IPS DF 19.7 (cell line): ENCODE results near the gene SPDYE5.
"Not testable (repeated sequence)": the region's sequence is repeated elsewhere in the genome, so short reads cannot be mapped to it uniquely, and the experiment has no call there.

Experiments
- DNase-seq: peaks from one replicate; pipeline ENCODE4 v3.0.0-alpha.2; 2013; ENCODE audit warnings: low read depth, low spot score

SPDYE5 gene, protein sequence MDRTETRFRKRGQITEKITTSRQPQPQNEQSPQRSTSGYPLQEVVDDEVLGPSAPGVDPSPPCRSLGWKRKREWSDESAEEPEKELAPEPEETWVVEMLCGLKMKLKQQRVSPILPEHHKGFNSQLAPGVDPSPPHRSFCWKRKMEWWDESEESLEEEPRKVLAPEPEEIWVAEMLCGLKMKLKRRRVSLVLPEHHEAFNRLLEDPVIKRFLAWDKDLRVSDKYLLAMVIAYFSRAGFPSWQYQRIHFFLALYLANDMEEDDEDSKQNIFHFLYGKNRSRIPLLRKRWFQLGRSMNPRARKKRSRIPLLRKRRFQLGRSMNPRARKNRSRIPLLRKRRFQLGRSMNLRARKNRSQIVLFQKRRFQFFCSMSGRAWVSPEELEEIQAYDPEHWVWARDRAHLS

DNA sequence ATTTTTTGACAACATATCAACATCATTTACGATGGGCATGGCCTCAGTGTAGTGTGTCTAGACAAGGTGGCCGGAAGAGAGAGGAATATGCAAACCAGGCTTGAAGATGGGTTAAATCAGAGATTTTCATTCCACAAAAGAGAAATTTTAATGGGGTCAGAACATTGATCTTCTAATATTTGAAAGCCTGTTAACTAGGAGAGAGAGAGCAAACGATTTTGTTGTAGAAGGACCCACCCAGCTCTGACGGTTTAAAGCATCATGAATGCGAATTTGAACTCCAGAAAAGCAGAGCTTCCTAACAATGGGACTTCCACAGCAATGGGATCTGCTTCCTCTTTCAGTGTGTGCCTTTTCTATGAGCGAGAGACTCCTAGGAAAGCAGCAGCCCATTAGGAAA is at the start of gene SPDYE5:
TSS of gene SPDYE5 (plus strand) at position 301 of the 400 bp plus-strand sequence. CDS start 1,728 bp downstream, outside the sequence.
- not testable (repeated sequence) for DNase-seq

GRCh38 chr7:75442465-75443111 is 49.5 kb upstream of the SPDYE5 start:
- not testable (repeated sequence) for DNase-seq

GRCh38 chr7:75449946-75450345 is 42.2 kb upstream of the SPDYE5 start:
- not testable (repeated sequence) for DNase-seq

DNA sequence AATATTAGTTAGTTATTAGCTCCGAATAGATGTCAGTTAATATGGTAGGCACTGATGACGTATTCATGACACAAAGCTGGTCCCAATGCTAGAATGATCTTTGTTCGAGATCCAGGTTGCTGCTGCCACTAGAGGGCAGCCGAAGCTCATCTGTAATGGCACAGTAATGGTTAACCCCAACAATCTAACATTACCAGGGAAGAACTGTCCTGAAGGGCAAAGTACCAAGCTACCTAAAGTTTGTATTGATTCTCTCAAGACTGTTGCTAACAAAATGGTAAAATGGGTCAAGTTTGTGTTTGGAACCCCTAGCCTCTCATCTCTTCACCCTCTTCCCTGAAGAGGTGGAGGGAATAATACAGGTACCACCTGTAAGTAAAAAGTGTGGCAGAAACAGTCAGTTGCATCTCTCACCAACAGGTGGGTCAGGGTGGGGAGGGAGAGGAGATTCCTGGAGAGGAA is 39.6 kb upstream of the SPDYE5 start:
- not testable (repeated sequence) for DNase-seq

DNA sequence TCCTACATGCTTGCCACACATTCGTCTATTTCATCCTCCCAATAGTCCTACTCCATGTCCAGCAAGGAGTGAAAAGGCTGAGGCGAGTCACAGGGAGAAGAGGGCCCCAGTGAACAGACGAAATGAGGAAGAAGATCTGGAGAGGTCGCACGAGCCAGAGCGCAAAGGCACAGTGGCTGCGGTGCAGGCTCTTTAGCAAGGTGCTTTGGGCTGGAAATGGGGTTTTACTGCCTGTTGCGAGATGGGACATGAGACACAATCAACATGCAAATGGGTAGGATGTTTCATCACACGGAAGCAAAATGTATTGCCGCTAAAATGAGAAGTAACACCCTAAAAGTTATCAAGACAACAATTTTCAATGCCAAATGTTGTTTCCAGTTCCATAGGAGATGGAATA is 35.7 kb upstream of the SPDYE5 start:
- not testable (repeated sequence) for DNase-seq

- not testable (repeated sequence) for DNase-seq
These were observed 34.1 kb upstream of the SPDYE5 start for GRCh38 chr7:75458034-75458433.

DNA sequence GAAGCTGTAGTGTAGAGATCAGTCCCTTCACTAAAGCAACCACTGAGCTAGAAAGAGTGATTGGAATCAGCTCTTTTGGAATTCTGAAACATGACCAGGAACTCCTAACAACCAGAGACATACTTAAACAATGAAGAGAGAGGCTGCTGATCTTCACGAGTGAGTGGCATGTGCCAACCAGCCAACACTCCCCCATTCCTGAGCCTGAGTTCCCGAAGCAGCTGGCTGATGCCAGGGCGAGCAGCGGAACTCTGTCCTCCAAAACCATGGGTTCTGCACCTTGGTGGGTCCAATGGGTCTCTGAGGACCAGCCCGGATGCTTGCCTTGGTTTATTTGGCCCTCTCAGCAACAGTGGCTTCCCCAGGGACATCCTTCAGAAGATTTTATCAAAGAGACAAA is 31.6 kb upstream of the SPDYE5 start:
- not testable (repeated sequence) for DNase-seq

DNA sequence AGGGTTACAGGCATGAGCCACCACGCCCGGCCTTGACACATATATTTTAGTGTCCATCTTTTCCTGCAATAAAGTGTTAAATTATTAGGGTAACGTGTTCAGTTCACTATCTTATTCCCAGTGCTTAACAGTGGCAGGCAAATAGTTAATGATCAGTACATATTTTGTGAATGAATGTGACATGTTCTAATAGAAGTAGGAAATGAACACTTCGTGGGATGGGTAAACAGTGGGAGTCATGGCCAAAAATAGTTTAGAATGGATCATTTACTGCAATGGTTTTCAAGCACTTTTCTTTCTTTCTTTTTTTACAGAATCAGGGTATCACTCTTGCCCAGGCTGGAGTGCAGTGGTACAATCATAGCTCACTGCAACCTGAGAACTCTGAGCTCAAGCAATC is 22.0 kb upstream of the SPDYE5 start:
- not testable (repeated sequence) for DNase-seq

- not testable (repeated sequence) for DNase-seq
These were observed 14.7 kb upstream of the SPDYE5 start for GRCh38 chr7:75477457-75477856.

DNA sequence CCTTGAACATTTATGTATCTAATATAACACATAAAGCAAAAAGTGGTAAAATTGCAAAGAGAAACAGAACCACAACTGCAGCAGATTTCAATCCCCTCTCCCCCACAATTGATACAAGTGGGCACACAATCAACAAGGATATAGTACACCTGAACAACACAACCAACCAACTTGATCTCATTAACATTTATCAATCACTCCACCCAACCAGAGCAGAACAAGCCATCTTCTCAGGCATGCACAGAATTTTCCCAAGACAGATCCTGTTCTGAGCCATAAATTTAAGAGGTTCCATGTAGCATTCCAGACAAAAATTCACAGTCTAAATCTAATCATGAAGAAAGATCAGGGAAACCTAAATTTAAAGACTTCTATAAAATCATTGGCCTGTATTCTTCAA is 11.8 kb upstream of the SPDYE5 start:
- DNase-seq, result not testable (repeated sequence)

DNA sequence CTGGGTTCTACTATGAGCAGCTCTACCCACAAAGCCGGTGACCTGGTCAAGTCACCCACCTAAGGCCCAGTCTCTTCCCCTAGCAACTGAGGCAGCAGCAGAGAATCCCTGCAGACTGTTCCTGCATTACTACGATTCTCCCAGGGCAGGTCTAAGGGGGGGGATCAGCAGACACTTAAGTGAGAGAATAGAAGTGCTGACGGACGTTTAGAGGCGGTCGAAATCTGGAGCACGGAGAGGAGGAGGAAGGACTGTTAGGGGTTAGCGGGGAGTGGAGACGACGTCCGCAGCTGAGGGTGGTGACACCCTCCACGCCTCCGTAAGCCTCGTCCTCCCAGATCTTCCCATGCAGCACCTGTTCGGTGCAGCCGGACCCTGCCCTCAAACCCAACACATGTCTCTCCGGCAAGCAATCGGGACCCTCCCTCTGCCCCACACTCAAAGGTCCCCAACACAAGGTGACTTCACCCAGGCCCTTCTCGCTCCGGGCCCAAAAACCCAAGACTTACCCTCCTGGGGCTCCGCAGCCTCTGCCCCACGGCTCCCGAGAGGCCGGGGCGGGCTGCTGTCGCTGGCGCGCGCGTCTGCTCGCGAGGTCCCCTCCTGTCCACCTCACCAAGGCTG is 6.7 kb upstream of the SPDYE5 start:
- not testable (repeated sequence) for DNase-seq

DNA sequence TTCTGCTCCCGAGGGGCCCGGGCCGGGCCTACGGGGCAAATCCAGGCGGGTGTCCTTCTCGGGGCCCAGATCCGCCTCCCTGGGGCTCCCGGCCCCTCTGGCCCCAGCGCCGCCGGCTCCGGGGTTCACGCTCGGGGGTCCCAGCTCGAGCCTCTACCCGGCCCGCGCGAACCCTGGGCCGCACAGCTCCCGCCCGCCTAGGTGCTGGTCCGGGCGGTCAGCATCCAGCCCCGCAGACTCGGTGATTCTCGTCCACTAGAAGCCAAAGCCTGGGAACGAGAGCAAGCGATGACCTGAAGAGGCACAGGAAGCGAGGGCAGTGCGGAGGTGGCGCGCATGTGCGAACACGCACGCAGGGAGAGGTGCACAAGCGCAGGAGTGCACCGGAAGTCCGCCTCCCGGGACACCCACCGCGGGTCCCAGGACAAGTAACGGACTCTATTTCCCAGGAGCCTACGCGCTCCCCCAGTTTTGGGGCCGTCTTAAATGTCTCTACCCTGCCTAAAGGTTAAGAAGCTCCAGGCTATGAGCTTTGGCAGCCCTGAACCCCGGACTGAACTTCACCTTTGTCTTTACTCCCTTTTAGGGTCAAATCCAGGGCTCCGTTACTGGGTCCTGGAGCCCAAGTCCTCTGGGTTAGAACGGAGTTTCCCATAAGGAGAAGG is 6.0 kb upstream of the SPDYE5 start, which contains the start of gene POM121C:
TSS of gene POM121C (minus strand) at position 321 of the 665 bp plus-strand sequence. CDS start 44,803 bp downstream, outside the sequence.
- DNase-seq, result peak; percentile 88

- not testable (repeated sequence) for DNase-seq
These were observed 16.9 kb downstream of the SPDYE5 start for GRCh38 chr7:75509033-75509432.

- not testable (repeated sequence) for DNase-seq
These were observed 26.7 kb downstream of the SPDYE5 start for GRCh38 chr7:75518842-75519241.

DNA sequence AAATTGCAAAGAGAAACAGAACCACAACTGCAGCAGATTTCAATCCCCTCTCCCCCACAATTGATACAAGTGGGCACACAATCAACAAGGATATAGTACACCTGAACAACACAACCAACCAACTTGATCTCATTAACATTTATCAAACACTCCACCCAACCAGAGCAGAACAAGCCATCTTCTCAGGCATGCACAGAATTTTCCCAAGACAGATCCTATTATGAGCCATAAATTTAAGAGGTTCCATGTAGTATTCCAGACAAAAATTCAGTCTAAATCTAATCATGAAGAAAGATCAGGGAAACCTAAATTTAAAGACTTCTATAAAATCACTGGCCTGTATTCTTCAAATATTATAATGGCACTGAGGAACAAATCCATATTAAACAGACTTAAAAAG is 29.6 kb downstream of the SPDYE5 start:
- DNase-seq, result not testable (repeated sequence)

GRCh38 chr7:75527224-75527722 is 35.2 kb downstream of the SPDYE5 start:
- not testable (repeated sequence) for DNase-seq

- no peak for DNase-seq
These were observed 39.3 kb downstream of the SPDYE5 start for GRCh38 chr7:75531359-75531821.

GRCh38 chr7:75532639-75533038 is 40.5 kb downstream of the SPDYE5 start:
- DNase-seq, result no peak

DNA sequence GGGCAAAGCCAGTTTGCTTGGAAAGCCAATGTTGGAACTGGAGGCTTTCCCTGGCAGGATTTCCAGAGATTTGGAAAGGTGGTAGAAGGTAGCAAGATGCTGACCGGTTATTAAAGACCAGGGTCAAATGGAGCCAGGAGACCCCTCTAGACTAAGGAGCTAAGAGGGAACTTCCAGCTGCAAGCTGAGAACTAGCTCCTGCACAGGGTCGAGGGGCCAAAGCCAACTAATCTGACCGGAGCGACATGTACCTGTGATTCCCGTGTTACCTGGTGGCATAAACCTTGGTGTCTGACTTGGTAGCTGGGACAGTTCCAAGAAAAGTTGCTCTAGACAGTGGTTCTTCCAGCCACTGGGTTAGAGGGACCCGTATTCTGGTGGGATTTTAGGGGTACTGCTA is 41.8 kb downstream of the SPDYE5 start:
- no peak for DNase-seq

DNA sequence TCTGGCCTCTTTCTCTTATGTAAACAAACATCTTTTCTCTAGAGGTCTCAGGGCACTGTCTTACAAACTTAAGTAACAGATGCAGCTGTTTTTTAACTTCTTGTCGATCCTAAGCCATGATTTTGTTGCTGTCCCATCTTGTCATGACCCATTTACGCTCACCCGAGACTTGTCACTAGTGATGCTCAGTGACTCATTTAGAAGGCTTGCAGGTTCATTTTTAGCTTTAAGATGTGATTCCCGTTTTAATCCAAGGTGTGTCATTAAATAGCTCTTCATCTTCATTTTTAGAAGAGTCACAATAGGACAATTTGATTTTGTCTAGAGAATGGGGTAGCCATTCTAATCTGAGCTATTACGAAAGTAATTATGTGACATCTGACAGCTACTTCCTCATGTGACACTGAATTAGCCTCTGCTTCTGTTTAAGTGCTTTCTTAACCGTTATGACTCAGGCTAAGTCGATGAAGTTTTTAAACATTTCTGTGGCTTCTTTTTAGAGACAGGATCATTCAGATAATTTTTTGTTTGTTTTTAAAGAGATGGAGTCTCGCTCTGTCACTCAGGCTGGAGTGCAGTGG is 42.7 kb downstream of the SPDYE5 start:
- no peak for DNase-seq

GRCh38 chr7:75536491-75536890 is 44.4 kb downstream of the SPDYE5 start:
- no peak for DNase-seq
